ENCODE data around the gene ARFIP2.

DNA sequence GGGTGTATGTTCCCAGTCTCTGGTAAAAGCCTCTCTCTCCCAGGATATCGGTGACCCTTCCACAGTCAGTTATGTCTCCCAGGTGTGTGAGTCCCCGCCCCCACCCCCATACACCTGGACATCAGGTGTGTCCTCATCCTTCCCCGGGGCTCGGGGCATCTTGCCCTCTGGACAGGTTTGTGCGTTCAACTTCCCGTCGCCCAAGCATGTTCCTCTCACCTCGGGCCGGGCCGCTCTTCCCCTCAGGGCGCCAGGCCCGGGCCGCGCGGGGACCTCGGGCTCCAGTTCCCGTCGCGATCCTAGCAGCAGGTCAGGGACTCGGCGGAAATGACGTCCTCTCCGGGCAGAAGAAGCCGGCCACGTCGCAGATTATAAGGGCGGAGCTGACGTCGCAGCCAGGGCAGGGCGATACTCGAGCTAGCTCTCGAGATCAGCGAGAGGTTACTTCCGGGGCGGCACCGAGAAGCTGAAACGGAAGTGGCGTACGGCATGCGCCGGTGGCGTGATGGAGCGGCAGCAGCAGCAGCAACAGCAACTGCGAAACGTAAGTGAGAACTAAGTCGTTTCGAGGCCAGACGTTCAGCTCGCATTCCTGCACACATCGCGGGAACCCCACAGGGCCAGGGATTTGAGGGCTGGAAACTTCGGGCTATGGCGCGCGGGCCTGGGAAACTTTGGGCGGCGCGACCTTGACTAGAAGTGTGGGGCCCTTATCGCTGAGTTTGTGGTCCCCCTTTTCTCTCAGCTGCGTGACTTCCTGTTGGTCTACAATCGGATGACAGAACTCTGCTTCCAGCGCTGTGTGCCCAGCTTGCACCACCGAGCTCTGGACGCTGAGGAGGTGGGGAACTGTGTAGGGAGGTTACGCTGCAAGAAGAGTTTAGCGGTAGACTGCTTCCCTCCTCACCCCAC lies at the start of gene ARFIP2, which contains the start of gene TIMM10B:
- peak; percentile 91; the same call in 1 of the 2 replicates for TF ChIP-seq POLR2A (IDR thresholded peaks at IDR 0.05; ENCODE audit: low read depth, low read length)
- TF ChIP-seq POLR2AphosphoS5 (IDR thresholded peaks at IDR 0.05; ENCODE audit: low read depth, low read length): peak; percentile 96

Data from GM12892 (cell line).